Parathyroid adenoma (tissue), 2 donors: ENCODE measurements around the gene IDS.
"Not testable (repeated sequence)": the region's sequence is repeated elsewhere in the genome, so short reads cannot be mapped to it uniquely, and the experiment has no call there.

Source experiments
- H2AFZ ChIP-seq: fragments of 300-600 bp; sonication (generic); one replicate; pipeline ENCODE4 v1.7.0; 2017; ENCODE audit warnings: antibody characterized with exemption, mild to moderate bottlenecking
- H3K27ac ChIP-seq: fragments of 300-600 bp; sonication (generic); one replicate; pipeline ENCODE4 v1.7.0; 2017
- H3K27me3 ChIP-seq: fragments of 300-600 bp; sonication (generic); one replicate; pipeline ENCODE4 v1.7.0; 2017; ENCODE audit warnings: low read length; ENCODE audit not compliant: control insufficient read depth, insufficient read depth
- H3K36me3 ChIP-seq: fragments of 300-600 bp; sonication (generic); one replicate; pipeline ENCODE4 v1.7.0; 2017; ENCODE audit warnings: low read length; ENCODE audit not compliant: control insufficient read depth, insufficient read depth
- H3K4me1 ChIP-seq: fragments of 300-600 bp; sonication (generic); one replicate; pipeline ENCODE4 v1.7.0; 2017; ENCODE audit warnings: control low read depth
- H3K4me2 ChIP-seq: fragments of 300-600 bp; sonication (generic); one replicate; pipeline ENCODE4 v1.7.0; 2017; ENCODE audit warnings: low read length
- H3K4me3 ChIP-seq: fragments of 300-600 bp; sonication (generic); one replicate; pipeline ENCODE4 v1.7.0; 2017; ENCODE audit warnings: low read depth, low read length
- H3K79me2 ChIP-seq: fragments of 300-600 bp; sonication (generic); one replicate; pipeline ENCODE4 v1.7.0; 2017; ENCODE audit warnings: control low read depth
- H3K9ac ChIP-seq: fragments of 300-600 bp; sonication (generic); one replicate; pipeline ENCODE4 v1.7.0; 2017; ENCODE audit warnings: mild to moderate bottlenecking
- H3K9me3 ChIP-seq: fragments of 300-600 bp; sonication (generic); one replicate; pipeline ENCODE4 v1.7.0; 2017; ENCODE audit warnings: low read length; ENCODE audit not compliant: control insufficient read depth
- CTCF ChIP-seq: fragments of 300-600 bp; sonication (generic); IDR thresholded peaks from one replicate; pipeline ENCODE4 v1.7.0; 2017; ENCODE audit warnings: antibody characterized with exemption, mild to moderate bottlenecking
- donor health status: primary hyperparathyroidism.

Gene IDS, protein sequence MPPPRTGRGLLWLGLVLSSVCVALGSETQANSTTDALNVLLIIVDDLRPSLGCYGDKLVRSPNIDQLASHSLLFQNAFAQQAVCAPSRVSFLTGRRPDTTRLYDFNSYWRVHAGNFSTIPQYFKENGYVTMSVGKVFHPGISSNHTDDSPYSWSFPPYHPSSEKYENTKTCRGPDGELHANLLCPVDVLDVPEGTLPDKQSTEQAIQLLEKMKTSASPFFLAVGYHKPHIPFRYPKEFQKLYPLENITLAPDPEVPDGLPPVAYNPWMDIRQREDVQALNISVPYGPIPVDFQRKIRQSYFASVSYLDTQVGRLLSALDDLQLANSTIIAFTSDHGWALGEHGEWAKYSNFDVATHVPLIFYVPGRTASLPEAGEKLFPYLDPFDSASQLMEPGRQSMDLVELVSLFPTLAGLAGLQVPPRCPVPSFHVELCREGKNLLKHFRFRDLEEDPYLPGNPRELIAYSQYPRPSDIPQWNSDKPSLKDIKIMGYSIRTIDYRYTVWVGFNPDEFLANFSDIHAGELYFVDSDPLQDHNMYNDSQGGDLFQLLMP

DNA sequence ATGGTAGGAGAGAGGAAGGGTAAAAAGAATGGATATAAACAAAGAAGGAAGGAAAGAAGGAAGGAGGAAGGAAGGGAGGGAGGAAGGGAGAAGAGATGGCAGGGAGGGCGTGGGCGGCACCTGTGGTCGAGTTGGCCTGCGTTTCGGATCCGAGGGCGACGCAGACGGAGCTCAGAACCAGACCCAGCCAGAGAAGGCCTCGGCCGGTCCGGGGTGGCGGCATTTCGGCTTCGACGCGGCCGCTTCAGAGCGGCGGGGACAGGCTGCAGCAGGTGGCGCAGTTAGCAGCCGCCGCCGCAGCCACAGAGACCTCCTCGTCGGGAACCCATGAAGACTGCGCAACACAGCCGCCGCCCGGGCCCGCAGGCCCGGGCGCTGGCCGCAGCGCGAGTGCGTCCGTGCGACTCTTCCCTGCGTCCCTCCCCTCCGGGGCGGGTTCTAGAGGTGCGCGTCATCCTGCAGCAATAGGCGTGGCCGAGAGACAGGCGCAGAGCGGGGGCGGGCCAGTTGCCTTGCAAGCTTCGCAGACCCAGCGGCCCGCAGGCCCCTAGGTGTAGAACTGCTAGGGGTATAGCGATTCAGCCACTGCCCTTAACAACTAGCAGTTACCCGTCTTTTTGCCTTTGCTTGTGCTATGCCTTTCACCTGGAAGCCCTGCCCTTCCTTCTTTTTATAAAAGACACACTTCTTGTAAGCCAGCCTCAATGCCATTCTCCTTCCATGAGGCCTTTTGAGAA lies at the start of gene IDS:
TSS of gene IDS (minus strand) at position 392 of the 737 bp plus-strand sequence. CDS start at position 223, 169 bp downstream.
- Histone ChIP-seq H3K9me3 (no peaks in the 10 kb centered on the region), H3K79me2 (peaks cover 5% of the 10 kb centered on the region), H3K27ac (peak within 1 kb of the TSS; percentile 96), H3K36me3 (no peaks in the 10 kb centered on the region), H3K27me3 (no peaks in the 10 kb centered on the region), H2AFZ (peak within 1 kb of the TSS; percentile 58), H3K9ac (peak within 1 kb of the TSS; percentile 92), H3K4me3 (peak within 1 kb of the TSS; percentile 82), H3K4me2 (peak within 1 kb of the TSS; percentile 81), H3K4me1 (no peaks in the 10 kb centered on the region)
- no peak for TF ChIP-seq CTCF

DNA sequence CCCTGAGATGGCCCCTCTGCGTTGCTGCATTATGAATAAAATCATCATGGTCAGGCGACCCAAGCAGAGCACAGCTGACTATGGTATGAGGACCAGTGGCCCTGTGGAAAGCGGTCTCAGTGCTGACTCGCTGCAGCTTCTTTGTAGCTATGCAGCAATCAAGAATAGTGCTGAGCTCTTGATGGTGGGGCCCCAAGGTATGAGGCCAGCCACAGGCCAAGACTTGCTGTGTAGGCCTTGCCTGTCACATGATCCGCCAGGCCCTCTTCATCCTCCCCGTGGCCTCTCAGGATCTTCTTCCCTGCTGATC lies 46.8 kb upstream of the IDS start:
- H3K27me3 ChIP-seq, H3K9me3 ChIP-seq, H2AFZ ChIP-seq, H3K36me3 ChIP-seq, H3K4me2 ChIP-seq, H3K27ac ChIP-seq, H3K4me1 ChIP-seq, H3K4me3 ChIP-seq, H3K79me2 ChIP-seq, H3K9ac ChIP-seq: not testable (repeated sequence)

- not testable (repeated sequence) for H3K9me3 ChIP-seq, H3K9ac ChIP-seq, H3K79me2 ChIP-seq
Observed at GRCh38 chrX:149551245-149551938, 46.3 kb upstream of the IDS start.

GRCh38 chrX:149550454-149550853 lies 45.3 kb upstream of the IDS start:
- H3K36me3 ChIP-seq, H3K27me3 ChIP-seq, H3K4me3 ChIP-seq, H3K4me1 ChIP-seq, H3K27ac ChIP-seq, H3K9ac ChIP-seq, H3K4me2 ChIP-seq, H3K9me3 ChIP-seq, H2AFZ ChIP-seq, H3K79me2 ChIP-seq: not testable (repeated sequence)

More at GRCh38 chrX:149551245-149551938, 46.3 kb upstream of the IDS start:
- not testable (repeated sequence) for H3K27me3 ChIP-seq, H3K4me1 ChIP-seq, H3K27ac ChIP-seq, H2AFZ ChIP-seq, H3K4me3 ChIP-seq, H3K36me3 ChIP-seq, H3K4me2 ChIP-seq

GRCh38 chrX:149549701-149550100 lies 44.6 kb upstream of the IDS start, which contains the start of gene HSFX3:
TSS of gene HSFX3 (minus strand) at chrX:149549924. CDS start at chrX:149549852, 72 bp downstream.
- not testable (repeated sequence) for H3K4me1 ChIP-seq, H3K79me2 ChIP-seq, H3K36me3 ChIP-seq, H2AFZ ChIP-seq, H3K9ac ChIP-seq, H3K27ac ChIP-seq, H3K4me3 ChIP-seq, H3K9me3 ChIP-seq, H3K4me2 ChIP-seq, H3K27me3 ChIP-seq

- not testable (repeated sequence) for H3K27ac ChIP-seq, H3K9ac ChIP-seq, H3K4me1 ChIP-seq, H3K4me3 ChIP-seq, H3K36me3 ChIP-seq, H3K27me3 ChIP-seq, H2AFZ ChIP-seq, H3K79me2 ChIP-seq, H3K4me2 ChIP-seq, H3K9me3 ChIP-seq
Observed at GRCh38 chrX:149547782-149548181, 42.7 kb upstream of the IDS start.

GRCh38 chrX:149546962-149547361 lies 41.9 kb upstream of the IDS start:
- H3K79me2 ChIP-seq, H3K9me3 ChIP-seq, H3K4me3 ChIP-seq, H3K4me2 ChIP-seq, H3K27me3 ChIP-seq, H2AFZ ChIP-seq, H3K27ac ChIP-seq, H3K36me3 ChIP-seq, H3K4me1 ChIP-seq, H3K9ac ChIP-seq: not testable (repeated sequence)

GRCh38 chrX:149545545-149546543 lies 40.7 kb upstream of the IDS start:
- not testable (repeated sequence) for H3K27me3 ChIP-seq, H3K9ac ChIP-seq, H3K4me2 ChIP-seq, H2AFZ ChIP-seq, H3K4me1 ChIP-seq, H3K36me3 ChIP-seq, H3K9me3 ChIP-seq, H3K4me3 ChIP-seq, H3K79me2 ChIP-seq, H3K27ac ChIP-seq
